ENCODE measurements around the gene KDM6A.
"Not testable (repeated sequence)": the region's sequence is repeated elsewhere in the genome, so short reads cannot be mapped to it uniquely, and the experiment has no call there.

- not testable (repeated sequence) for TF ChIP-seq POLR2AphosphoS5 (IDR thresholded peaks at IDR 0.05; ENCODE audit: low read depth, low read length); REST (IDR thresholded peaks at IDR 0.05; ENCODE audit: insufficient read depth in 1 of 2, low read depth in 2 of 2, low read length in 1 of 2); CTCF (IDR thresholded peaks at IDR 0.05)
Measured at GRCh38 chrX:44940541-44940940, 67.6 kb downstream of the KDM6A start.
